SK-N-SH treated with all-trans-retinoic acid at 6 μM for 48 hours (cell line): ENCODE results near the gene FAM110A.
"Not testable (repeated sequence)": the region's sequence is repeated elsewhere in the genome, so short reads cannot be mapped to it uniquely, and the experiment has no call there.

Source experiments
- ATAC-seq: fragments of 200-7000 bp; cut with Tn5 transposase; 3 replicates; pipeline ENCODE4 v1.9.1; 2020; ENCODE audit warnings: mild to moderate bottlenecking, moderate library complexity
- ARNTL ChIP-seq: fragments of 450-650 bp; formaldehyde crosslinking; IDR thresholded peaks from 2 replicates; pipeline ENCODE4 v1.5.0; 2020; ENCODE audit warnings: low read depth, mild to moderate bottlenecking, moderate library complexity, borderline replicate concordance
- BACH2 ChIP-seq: fragments of 250-450 bp; sonication (Bioruptor Pico); IDR thresholded peaks from 2 replicates; pipeline ENCODE4 v1.9.0; 2021; ENCODE audit warnings: mild to moderate bottlenecking, borderline replicate concordance
- CSDC2 ChIP-seq: fragments of 250-450 bp; sonication (Bioruptor Pico); IDR thresholded peaks from 2 replicates; pipeline ENCODE4 v1.5.0; 2020; ENCODE audit warnings: mild to moderate bottlenecking, moderate library complexity
- ESRRG ChIP-seq: fragments of 250-450 bp; sonication (Bioruptor Pico); IDR thresholded peaks from 2 replicates; pipeline ENCODE4 v1.6.1; 2021; ENCODE audit warnings: mild to moderate bottlenecking
- GLIS3 ChIP-seq: fragments of 250-450 bp; sonication (Bioruptor Pico); IDR thresholded peaks from 2 replicates; pipeline ENCODE4 v1.5.0; 2020; ENCODE audit warnings: mild to moderate bottlenecking, moderate library complexity
- OSR1 ChIP-seq: fragments of 250-450 bp; sonication (Bioruptor Pico); IDR thresholded peaks from 2 replicates; pipeline ENCODE4 v1.8.0; 2022; ENCODE audit warnings: moderate library complexity, mild to moderate bottlenecking, inconsistent platforms
- PPARA ChIP-seq: fragments of 250-450 bp; sonication (Bioruptor Pico); IDR thresholded peaks from 2 replicates; pipeline ENCODE4 v1.5.0; 2020; ENCODE audit warnings: mild to moderate bottlenecking, borderline replicate concordance
- SNAI2 ChIP-seq: fragments of 250-450 bp; sonication (Bioruptor Pico); IDR thresholded peaks from 2 replicates; pipeline ENCODE4 v1.5.0; 2020; ENCODE audit warnings: mild to moderate bottlenecking, moderate library complexity
- TCF4 ChIP-seq: fragments of 250-450 bp; sonication (Bioruptor Pico); IDR thresholded peaks from 2 replicates; pipeline ENCODE4 v1.8.0; 2021; ENCODE audit warnings: mild to moderate bottlenecking, moderate library complexity, borderline replicate concordance
- TOX ChIP-seq: fragments of 250-450 bp; sonication (Bioruptor Pico); IDR thresholded peaks from 2 replicates; pipeline ENCODE4 v1.8.0; 2021; ENCODE audit warnings: mild to moderate bottlenecking, moderate library complexity, borderline replicate concordance
- ZFP3 ChIP-seq: fragments of 250-450 bp; sonication (Bioruptor Pico); IDR thresholded peaks from 2 replicates; pipeline ENCODE4 v1.5.0; 2020; ENCODE audit warnings: mild to moderate bottlenecking, moderate library complexity
- ZFP30 ChIP-seq: fragments of 450-650 bp; formaldehyde crosslinking; IDR thresholded peaks from 2 replicates; pipeline ENCODE4 v1.5.0; 2022; ENCODE audit warnings: mild to moderate bottlenecking, moderate library complexity
- ZNF565 ChIP-seq: fragments of 450-650 bp; formaldehyde crosslinking; conservative IDR thresholded peaks from 2 replicates; pipeline ENCODE4 v1.5.0; 2020; ENCODE audit warnings: low read depth, mild to moderate bottlenecking, moderate library complexity
- ZNF70 ChIP-seq: fragments of 450-650 bp; formaldehyde crosslinking; IDR thresholded peaks from 2 replicates; pipeline ENCODE4 v1.5.0; 2020; ENCODE audit warnings: mild to moderate bottlenecking, moderate library complexity
- ZNF8 ChIP-seq: fragments of 450-650 bp; formaldehyde crosslinking; IDR thresholded peaks from 2 replicates; pipeline ENCODE4 v1.5.0; 2020; ENCODE audit warnings: mild to moderate bottlenecking, moderate library complexity
- TF ChIP-seq, protein P1 (sequence below): fragments of 250-450 bp; sonication (Bioruptor Pico); IDR thresholded peaks from 2 replicates; pipeline ENCODE4 v1.8.0; 2020; ENCODE audit warnings: mild to moderate bottlenecking, moderate library complexity, borderline replicate concordance
- TF ChIP-seq, protein P2 (sequence below): fragments of 250-450 bp; sonication (Bioruptor Pico); IDR thresholded peaks from 2 replicates; pipeline ENCODE4 v1.8.0; 2021; ENCODE audit warnings: low read depth, mild to moderate bottlenecking, moderate library complexity, borderline replicate concordance
- TF ChIP-seq, protein P3 (sequence below): fragments of 250-450 bp; sonication (Bioruptor Pico); IDR thresholded peaks from 2 replicates; pipeline ENCODE4 v1.5.1; 2020; ENCODE audit warnings: low read depth, mild to moderate bottlenecking, moderate library complexity
- TF ChIP-seq, protein P4 (sequence below): fragments of 250-450 bp; sonication (Bioruptor Pico); IDR thresholded peaks from 2 replicates; pipeline ENCODE4 v1.5.0; 2020; ENCODE audit warnings: mild to moderate bottlenecking, moderate library complexity

The FAM110A gene

DNA sequence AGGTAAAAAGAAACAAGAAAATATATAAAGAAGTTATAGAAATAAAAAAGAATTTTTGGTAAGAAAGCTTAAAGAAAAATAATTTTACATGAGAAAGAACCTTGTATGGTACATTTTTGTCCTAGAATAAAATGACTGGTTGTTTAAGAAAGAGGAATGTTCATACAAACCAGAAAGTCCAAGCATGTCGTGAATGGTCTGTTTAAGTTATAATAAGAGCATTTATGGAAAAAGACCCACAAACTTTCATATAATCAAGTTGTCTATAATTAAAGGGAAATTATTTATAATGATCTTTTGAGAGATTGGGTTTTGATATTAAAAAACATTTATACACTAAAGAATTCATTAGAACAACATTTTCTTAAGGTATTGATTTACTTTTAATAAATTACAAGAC is 27.8 kb upstream of the FAM110A start:
- ATAC-seq = no peak
- TF ChIP-seq ZNF70 (CRISPR knock-in tag) (no peak), SNAI2 (CRISPR knock-in tag) (no peak)
- TF ChIP-seq, protein P1, sequence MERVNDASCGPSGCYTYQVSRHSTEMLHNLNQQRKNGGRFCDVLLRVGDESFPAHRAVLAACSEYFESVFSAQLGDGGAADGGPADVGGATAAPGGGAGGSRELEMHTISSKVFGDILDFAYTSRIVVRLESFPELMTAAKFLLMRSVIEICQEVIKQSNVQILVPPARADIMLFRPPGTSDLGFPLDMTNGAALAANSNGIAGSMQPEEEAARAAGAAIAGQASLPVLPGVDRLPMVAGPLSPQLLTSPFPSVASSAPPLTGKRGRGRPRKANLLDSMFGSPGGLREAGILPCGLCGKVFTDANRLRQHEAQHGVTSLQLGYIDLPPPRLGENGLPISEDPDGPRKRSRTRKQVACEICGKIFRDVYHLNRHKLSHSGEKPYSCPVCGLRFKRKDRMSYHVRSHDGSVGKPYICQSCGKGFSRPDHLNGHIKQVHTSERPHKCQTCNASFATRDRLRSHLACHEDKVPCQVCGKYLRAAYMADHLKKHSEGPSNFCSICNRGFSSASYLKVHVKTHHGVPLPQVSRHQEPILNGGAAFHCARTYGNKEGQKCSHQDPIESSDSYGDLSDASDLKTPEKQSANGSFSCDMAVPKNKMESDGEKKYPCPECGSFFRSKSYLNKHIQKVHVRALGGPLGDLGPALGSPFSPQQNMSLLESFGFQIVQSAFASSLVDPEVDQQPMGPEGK (CRISPR knock-in tag) = no peak
- TF ChIP-seq, protein P2, sequence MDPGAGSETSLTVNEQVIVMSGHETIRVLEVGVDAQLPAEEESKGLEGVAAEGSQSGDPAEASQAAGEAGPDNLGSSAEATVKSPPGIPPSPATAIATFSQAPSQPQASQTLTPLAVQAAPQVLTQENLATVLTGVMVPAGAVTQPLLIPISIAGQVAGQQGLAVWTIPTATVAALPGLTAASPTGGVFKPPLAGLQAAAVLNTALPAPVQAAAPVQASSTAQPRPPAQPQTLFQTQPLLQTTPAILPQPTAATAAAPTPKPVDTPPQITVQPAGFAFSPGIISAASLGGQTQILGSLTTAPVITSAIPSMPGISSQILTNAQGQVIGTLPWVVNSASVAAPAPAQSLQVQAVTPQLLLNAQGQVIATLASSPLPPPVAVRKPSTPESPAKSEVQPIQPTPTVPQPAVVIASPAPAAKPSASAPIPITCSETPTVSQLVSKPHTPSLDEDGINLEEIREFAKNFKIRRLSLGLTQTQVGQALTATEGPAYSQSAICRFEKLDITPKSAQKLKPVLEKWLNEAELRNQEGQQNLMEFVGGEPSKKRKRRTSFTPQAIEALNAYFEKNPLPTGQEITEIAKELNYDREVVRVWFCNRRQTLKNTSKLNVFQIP (CRISPR knock-in tag) = no peak

DNA sequence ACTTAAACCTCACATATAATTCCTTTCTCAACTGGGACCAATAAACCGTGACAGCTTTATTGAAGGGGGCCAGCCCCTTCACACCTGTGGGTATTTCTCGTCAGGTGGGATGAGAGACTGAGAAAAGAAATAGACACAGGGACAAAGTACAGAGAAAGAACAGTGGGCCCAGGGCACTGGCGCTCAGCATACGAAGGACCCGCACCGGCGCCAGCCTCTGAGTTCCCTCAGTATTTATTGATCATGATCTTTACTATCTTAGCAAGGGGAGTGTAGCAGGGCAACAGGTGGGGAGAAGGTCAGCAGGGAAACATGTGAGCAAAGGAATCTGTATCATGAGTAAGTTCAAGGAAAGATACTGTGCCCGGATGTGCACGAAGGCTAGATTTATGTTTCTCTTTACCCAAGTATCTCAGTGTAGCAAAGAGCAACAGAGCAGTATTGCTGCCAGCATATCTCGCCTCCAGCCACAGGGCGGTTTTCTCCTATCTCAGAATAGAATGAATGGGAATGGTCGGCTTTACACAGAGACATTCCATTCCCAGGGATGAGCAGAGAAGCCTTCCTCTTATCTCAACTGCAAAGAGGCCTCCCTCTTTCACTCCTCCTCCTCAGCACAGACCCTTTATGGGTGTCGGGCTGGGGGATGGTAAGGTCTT is 21.6 kb upstream of the FAM110A start:
- ATAC-seq = not testable (repeated sequence)

DNA sequence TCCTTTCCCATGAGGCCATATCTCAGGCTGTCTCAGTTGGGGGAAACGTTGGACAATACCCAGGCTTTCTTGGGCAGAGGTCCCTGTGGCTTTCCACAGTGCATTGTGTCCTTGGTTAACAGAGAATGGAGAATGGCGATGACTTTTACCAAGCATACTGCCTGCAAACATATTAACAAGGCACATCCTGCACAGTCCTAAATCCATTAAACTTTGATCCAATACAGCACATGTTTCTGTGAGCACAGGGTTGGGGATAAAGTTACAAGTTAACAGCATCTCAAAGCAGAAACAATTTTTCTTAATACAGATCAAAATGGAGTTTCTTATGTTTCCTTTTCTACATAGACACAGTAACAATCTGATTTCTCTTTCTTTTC is 21.1 kb upstream of the FAM110A start:
- ATAC-seq = not testable (repeated sequence)

DNA sequence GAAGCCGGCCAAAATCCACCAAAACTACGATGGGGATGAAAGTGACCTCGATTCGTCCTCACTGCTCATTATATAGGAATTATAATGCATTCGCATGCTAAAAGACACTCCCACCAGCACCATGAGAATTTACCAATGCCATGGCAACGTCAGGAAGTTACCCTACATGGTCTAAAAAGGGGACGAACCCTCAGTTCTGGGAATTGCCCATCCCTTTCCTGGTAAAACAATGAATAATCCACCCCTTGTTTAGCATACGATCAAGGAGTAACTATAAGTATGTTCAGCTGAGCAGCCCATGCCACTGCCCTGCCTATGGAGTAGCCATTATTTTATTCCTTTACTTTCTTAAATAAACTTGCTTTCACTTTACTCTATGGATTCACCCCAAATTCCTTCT is 20.1 kb upstream of the FAM110A start:
- no peak for ATAC-seq
- TF ChIP-seq TCF4 (no peak), ZFP3 (no peak), PPARA (no peak), ARNTL (CRISPR knock-in tag) (no peak), OSR1 (CRISPR knock-in tag) (no peak), BACH2 (CRISPR knock-in tag) (no peak), ESRRG (CRISPR knock-in tag) (no peak), ZFP30 (CRISPR knock-in tag) (no peak)
- TF ChIP-seq, protein P3, sequence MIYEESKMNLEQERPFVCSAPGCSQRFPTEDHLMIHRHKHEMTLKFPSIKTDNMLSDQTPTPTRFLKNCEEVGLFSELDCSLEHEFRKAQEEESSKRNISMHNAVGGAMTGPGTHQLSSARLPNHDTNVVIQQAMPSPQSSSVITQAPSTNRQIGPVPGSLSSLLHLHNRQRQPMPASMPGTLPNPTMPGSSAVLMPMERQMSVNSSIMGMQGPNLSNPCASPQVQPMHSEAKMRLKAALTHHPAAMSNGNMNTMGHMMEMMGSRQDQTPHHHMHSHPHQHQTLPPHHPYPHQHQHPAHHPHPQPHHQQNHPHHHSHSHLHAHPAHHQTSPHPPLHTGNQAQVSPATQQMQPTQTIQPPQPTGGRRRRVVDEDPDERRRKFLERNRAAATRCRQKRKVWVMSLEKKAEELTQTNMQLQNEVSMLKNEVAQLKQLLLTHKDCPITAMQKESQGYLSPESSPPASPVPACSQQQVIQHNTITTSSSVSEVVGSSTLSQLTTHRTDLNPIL (CRISPR knock-in tag) = no peak
- TF ChIP-seq, protein P4, sequence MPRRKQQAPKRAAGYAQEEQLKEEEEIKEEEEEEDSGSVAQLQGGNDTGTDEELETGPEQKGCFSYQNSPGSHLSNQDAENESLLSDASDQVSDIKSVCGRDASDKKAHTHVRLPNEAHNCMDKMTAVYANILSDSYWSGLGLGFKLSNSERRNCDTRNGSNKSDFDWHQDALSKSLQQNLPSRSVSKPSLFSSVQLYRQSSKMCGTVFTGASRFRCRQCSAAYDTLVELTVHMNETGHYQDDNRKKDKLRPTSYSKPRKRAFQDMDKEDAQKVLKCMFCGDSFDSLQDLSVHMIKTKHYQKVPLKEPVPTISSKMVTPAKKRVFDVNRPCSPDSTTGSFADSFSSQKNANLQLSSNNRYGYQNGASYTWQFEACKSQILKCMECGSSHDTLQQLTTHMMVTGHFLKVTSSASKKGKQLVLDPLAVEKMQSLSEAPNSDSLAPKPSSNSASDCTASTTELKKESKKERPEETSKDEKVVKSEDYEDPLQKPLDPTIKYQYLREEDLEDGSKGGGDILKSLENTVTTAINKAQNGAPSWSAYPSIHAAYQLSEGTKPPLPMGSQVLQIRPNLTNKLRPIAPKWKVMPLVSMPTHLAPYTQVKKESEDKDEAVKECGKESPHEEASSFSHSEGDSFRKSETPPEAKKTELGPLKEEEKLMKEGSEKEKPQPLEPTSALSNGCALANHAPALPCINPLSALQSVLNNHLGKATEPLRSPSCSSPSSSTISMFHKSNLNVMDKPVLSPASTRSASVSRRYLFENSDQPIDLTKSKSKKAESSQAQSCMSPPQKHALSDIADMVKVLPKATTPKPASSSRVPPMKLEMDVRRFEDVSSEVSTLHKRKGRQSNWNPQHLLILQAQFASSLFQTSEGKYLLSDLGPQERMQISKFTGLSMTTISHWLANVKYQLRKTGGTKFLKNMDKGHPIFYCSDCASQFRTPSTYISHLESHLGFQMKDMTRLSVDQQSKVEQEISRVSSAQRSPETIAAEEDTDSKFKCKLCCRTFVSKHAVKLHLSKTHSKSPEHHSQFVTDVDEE (CRISPR knock-in tag) = no peak

DNA sequence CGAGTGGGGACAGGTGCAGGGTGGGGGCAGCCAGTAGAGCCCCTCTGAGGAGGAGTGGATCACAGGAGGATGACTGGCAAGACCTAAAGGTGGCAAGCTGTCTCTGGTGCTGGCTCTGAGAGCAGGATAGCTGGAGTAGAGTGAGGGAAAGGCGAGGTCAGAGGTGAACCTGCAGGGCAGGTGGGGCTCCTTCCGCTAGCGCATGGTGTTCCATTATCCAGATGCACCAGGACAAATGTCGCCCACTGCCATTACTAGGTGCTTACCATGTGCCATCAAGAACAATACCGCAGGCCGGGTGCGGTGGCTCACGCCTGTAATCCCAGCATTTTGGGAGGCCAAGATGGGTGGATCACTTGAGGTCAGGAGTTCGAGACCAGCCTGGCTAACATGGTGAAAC is 18.3 kb upstream of the FAM110A start:
- ATAC-seq = no peak
- TF ChIP-seq TCF4 (no peak), ZNF8 (no peak), GLIS3 (no peak), ZNF70 (CRISPR knock-in tag) (no peak), CSDC2 (CRISPR knock-in tag) (no peak), ARNTL (CRISPR knock-in tag) (no peak), TOX (CRISPR knock-in tag) (no peak), ZNF565 (CRISPR knock-in tag) (no peak), PPARA (no peak), BACH2 (CRISPR knock-in tag) (no peak)
- TF ChIP-seq, protein P1 (CRISPR knock-in tag) = no peak
- TF ChIP-seq, protein P2 (CRISPR knock-in tag) = no peak
- TF ChIP-seq, protein P3 (CRISPR knock-in tag) = no peak
